ENCODE measurements around the gene EIF6.

EIF6 gene

DNA sequence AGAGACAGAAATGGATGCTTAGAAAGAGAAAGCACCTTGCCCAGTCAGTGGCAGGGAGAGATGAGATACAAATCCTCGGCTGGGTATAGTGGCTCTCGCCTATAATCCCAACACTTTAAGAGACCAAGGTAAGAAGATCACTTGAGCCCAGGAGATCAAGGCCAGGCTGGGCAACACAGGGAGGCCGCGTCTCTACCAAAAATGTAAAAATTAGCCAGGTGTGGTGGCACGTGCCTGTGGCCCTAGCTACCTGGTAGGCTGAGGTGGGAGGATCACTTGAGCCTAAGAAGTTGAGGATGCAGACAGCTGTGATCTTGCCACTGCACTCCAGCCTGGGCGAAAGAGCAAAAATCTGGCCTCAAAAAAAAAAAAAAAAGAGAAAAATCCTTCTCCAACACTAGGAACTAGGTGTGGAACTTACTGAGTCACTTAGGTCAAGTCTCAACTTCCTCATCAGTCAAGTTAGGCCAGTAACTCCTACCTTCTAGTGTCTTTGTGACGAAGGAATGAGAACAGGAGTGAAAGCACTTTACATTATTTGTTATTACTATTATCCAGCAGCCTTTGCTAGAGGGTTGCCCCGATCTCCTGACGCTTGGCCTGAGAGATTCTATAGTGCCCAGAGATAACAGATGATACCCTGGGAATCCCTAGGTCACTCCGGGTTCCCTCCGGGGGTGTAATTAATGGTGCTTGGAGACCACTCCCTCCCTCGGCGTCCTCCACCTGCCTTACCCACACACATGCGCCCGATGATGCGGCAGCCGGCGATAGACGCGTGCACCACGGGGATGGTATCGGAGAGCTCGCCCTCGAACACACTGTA, 918 bp downstream of the EIF6 start:
- no peak for TF ChIP-seq CTCF (conservative IDR thresholded peaks at IDR 0.05; ENCODE audit: low read depth, low read length)
- H3K4me3 ChIP-seq (ENCODE audit: low read depth, low read length), result peak overlapping the region; percentile 86
- no peak for DNase-seq (ENCODE audit: low read depth)

GRCh38 chr20:35281506-35282101, 3.0 kb downstream of the EIF6 start:
- no peak for TF ChIP-seq CTCF (conservative IDR thresholded peaks at IDR 0.05; ENCODE audit: low read depth, low read length)
- no peak overlapping the region for H3K4me3 ChIP-seq (ENCODE audit: low read depth, low read length)
- DNase-seq (ENCODE audit: low read depth), result no peak

GRCh38 chr20:35280523-35280922, 4.0 kb downstream of the EIF6 start:
- DNase-seq (ENCODE audit: low read depth), result no peak
- TF ChIP-seq CTCF (conservative IDR thresholded peaks at IDR 0.05; ENCODE audit: low read depth, low read length), result no peak
- no peak overlapping the region for H3K4me3 ChIP-seq (ENCODE audit: low read depth, low read length)

GRCh38 chr20:35279533-35280174, 4.9 kb downstream of the EIF6 start:
- DNase-seq (ENCODE audit: low read depth), result no peak
- no peak for TF ChIP-seq CTCF (conservative IDR thresholded peaks at IDR 0.05; ENCODE audit: low read depth, low read length)
- H3K4me3 ChIP-seq (ENCODE audit: low read depth, low read length), result no peak overlapping the region

DNA sequence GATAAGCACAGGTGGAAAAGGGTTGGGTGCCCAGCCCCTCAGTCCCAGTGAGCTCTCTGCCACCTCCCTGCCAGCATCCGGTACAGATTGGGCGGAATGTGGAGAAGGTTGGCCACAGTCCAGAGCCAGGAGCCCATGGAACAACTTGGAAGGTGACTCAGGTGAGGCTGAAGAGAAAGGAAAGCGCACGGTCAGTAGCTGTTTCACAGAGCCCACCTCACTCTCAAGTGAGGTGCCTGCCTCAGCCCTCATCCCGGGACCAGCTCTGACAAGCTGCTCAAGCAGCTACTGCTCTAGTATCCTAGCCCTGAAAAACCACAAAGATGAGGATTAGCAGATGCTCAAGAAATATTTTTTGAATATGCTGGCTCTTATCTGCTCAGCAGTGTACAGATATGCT, 5.5 kb downstream of the EIF6 start:
- DNase-seq (ENCODE audit: low read depth), result no peak
- no peak for TF ChIP-seq CTCF (conservative IDR thresholded peaks at IDR 0.05; ENCODE audit: low read depth, low read length)
- no peak overlapping the region for H3K4me3 ChIP-seq (ENCODE audit: low read depth, low read length)

- H3K4me3 ChIP-seq (ENCODE audit: low read depth, low read length), result peak within 1 kb of the TSS; percentile 83
- peak; percentile 33 for TF ChIP-seq CTCF (conservative IDR thresholded peaks at IDR 0.05; ENCODE audit: low read depth, low read length)
- DNase-seq (ENCODE audit: low read depth), result peak; percentile 88
Measured at GRCh38 chr20:35277531-35278395, 6.8 kb downstream of the EIF6 start, which contains the start of gene MMP24OS. TSS of gene MMP24OS (minus strand) at chr20:35278122. CDS start at chr20:35277929, 193 bp downstream.
